Renal pelvis (tissue), 12 donors: ENCODE results near the gene PARG. TPM values are rescaled to one million over a fixed set of nuclear protein-coding genes. Genes with fewer than 3 reads are reported as not detected.
"Not testable (repeated sequence)": the region's sequence is repeated elsewhere in the genome, so short reads cannot be mapped to it uniquely, and the experiment has no call there.

Source experiments
- DNase-seq: peaks from one replicate; pipeline ENCODE4 v3.0.0-alpha.2; 2013
- long read RNA-seq, 16 experiments: transcript quantifications; one replicate each; lab custom pipeline, GENCODE V29; 2026
- polyA plus RNA-seq, 3 donors: library from polyadenylated mRNA; unstranded; fragments of 120-200 nt; gene quantifications; one replicate each; pipeline ENCODE4 v1.2.1, GENCODE V29; 2013; ENCODE audit not compliant: insufficient read length in 3 of 3

PARG gene
- 10 to 100 TPM; 32.9 to 42.3 (median 41.6) TPM for polyA plus RNA-seq
- long read RNA-seq, donor 1, partial matches to known transcripts, result 5 of 5 reads
- long read RNA-seq, donor 1, other reads (novel, unspliced or antisense), result 0 of 5 reads
- long read RNA-seq, donor 2, result 0 reads
- long read RNA-seq, donor 3, result 0 reads
- long read RNA-seq, donor 4, partial matches to known transcripts, result 17 of 17 reads
- long read RNA-seq, donor 4, other reads (novel, unspliced or antisense), result 0 of 17 reads
- long read RNA-seq, donor 5, result 0 reads
- long read RNA-seq, donor 6, partial matches to known transcripts, result 40 of 40 reads
- long read RNA-seq, donor 6, other reads (novel, unspliced or antisense), result 0 of 40 reads
- long read RNA-seq, donor 7, result 0 reads
- long read RNA-seq, donor 8, result 0 reads
- long read RNA-seq, donor 9, result 0 reads
- long read RNA-seq, donor 10, result 0 reads
- long read RNA-seq, donor 11, result 0 reads
- long read RNA-seq, donor 12, partial matches to known transcripts, result 7 of 13 reads
- long read RNA-seq, donor 12, other reads (novel, unspliced or antisense), result 6 of 13 reads
- long read RNA-seq, donor 13, partial matches to known transcripts, result 34 of 34 reads
- long read RNA-seq, donor 13, other reads (novel, unspliced or antisense), result 0 of 34 reads
- long read RNA-seq, donor 14, result 0 reads
- long read RNA-seq, donor 15, partial matches to known transcripts, result 12 of 12 reads
- long read RNA-seq, donor 15, other reads (novel, unspliced or antisense), result 0 of 12 reads
- long read RNA-seq, donor 16, result 0 reads

DNA sequence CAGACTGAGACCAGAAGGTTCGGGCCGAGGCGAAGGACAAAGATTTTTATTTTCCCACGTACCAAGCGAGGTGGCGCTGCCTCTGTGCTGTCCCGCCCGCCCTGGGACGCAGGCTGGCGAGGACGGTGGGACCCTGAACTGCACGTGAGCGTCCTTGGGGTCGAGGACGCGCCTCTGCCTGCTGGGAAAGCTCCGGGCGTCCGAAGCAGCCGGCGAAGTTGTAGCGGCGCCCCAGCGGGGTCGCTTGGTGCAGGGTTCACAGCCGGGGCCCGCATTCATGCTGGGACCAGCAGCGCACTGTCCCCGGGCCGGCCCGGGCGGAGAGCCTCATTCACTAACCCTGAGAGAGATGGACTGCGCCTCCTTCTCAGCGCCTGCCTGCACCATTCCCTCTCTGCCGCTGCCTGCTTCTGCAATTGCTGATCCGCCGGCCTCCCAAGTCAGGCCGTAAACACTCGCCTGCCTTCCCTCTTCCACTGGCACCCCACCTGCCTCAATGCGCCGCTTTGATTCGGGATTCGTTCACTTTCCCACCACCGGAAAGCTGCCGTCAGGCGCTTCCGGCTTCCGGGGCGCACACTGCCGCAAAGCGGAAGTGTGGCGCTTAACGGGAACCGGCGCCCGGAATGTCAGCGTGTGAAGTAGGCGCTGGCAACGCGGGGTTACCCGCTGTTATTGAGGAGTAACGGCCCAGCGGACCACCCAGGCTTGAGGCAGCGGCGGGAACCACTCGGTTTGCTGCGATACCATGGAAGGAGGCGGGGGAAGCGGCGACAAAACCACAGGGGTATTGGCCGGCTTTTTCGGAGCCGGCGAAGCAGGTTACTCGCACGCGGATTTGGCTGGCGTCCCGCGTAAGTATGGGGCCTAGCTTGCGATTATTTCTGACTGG is at the start of gene PARG, which contains the start of gene TIMM23B:
Gene PARG (minus strand): TSS at position 581 of the 892 bp plus-strand sequence. CDS start 302 bp downstream, at position 279.
Gene TIMM23B (plus strand): TSS at position 607 of the 892 bp plus-strand sequence. CDS start 142 bp downstream, at position 749.
- peak; percentile 81 for DNase-seq

- DNase-seq, result not testable (repeated sequence)
Measured at GRCh38 chr10:49988376-49988775, 46.5 kb upstream of the PARG start, which contains the start of gene AGAP6. TSS of gene AGAP6 (plus strand) at chr10:49988406. CDS start at chr10:49988716, 310 bp downstream.

DNA sequence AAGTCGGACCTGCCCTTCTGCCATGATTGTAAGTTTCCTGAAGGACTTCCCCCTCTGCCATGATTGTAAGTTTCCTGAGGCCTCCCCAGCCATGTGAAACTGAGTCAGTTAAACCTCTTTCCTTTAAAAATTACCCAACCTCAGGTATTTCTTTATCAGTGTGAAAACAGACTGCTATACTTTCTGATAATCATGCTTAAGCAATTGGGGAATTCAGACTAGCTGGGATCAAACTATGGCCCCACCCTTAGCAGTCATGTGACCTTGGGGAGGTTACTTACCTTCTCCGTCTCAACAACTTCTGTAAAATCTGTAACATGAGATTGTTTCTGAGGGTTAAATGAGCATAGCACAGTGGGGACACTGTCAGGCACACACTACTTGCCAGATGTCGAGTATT is 45.4 kb upstream of the PARG start:
- DNase-seq, result not testable (repeated sequence)

DNA sequence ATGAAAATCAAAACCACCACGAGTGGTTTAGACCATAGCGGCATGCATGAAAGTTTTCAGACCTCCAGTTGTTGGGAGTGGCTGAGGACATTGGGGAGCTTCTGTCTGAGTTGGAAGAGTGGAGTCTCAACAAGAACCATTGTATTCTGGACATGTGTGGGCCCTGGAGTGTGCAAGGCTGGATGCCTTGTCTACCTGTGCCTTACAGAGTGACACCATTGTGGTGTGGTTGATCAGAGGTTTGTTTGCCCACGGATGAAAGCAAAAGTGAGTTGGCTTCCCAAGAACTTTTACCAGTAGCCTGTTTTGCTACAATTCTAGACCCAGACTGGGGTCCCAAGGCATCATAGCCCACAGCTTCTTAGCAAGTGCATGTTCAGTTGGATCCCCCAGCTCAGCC is 35.9 kb upstream of the PARG start:
- not testable (repeated sequence) for DNase-seq

GRCh38 chr10:49972094-49972493 is 30.3 kb upstream of the PARG start:
- not testable (repeated sequence) for DNase-seq

DNA sequence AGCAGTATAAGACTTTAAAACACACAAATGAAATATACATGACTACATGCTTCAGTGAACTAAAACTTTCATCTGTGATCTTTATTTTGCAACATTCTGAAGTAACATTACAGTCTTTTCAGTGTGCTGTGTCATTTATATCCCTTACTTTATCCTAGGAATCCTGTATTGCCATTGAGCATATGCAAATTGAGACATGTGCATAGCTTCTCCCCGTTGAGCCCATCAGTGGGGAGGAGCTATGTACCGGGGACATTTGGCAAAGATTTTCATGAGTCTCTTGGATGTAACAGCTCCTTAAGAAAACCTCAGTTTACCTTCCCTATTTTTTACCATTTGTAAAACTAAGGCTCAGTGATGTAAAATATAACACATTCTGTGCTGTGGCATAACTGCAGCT is 29.6 kb upstream of the PARG start:
- DNase-seq, result not testable (repeated sequence)

- not testable (repeated sequence) for DNase-seq
Measured at GRCh38 chr10:49970331-49970857, 28.6 kb upstream of the PARG start.

DNA sequence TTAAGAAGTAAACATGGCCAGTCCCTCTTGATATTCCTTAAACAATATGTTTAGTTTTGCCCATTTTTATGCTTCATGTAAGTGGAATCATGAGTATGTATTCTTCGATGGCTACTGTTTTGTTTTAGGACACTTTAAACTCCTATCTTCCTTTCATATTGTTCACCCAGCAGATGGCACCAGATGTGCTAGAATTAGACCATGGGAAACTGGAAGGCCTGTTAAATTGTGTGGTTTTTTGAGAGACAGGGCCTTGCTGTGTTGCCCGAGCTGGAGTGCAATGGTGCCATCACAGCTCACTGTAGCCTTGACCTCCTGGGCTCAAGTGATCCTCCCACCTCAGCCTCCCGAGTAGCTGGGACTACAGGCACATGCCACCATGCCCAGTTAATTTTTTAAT is 11.3 kb upstream of the PARG start:
- DNase-seq, result not testable (repeated sequence)

GRCh38 chr10:49952006-49952405 is 10.2 kb upstream of the PARG start:
- DNase-seq, result not testable (repeated sequence)

- DNase-seq, result not testable (repeated sequence)
Measured at GRCh38 chr10:49948737-49949136, 6.9 kb upstream of the PARG start.

DNA sequence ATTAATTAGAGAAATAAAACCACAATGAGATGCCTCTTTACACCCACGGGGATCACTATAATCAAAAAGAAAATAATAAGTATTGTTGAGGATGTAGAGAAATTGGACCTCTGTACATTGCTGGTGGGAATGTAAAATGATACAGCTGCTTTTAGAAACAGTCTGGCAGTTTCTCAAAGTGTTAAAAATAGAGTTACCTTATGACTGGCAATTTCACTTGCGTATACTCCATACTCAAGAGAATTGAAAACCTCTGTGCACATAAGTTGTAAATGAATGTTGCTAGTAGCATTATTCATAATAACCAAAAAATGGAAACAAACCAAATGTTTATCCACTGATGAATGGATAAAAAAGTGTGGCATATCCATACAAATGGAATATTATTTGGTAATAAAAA is 6.3 kb upstream of the PARG start:
- DNase-seq, result not testable (repeated sequence)

DNA sequence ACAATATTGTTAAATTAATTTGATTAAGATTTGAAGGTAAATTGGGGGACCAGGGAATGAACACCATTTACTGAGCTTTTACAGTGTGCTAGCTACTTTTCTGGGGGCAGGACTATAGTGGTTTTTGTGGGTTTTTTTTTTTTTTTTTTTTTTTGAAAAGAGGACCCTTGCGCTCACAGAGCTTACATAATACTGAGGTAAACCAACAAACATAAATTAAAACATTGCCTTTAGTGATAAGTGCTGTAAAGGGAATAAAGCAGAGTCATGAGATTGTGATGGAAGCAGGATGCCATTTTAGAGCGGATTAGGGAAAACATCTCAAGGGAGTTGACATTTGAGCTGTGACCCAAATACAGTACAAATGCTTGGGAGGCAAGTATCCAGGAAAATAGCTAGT is 1.8 kb upstream of the PARG start:
- not testable (repeated sequence) for DNase-seq

DNA sequence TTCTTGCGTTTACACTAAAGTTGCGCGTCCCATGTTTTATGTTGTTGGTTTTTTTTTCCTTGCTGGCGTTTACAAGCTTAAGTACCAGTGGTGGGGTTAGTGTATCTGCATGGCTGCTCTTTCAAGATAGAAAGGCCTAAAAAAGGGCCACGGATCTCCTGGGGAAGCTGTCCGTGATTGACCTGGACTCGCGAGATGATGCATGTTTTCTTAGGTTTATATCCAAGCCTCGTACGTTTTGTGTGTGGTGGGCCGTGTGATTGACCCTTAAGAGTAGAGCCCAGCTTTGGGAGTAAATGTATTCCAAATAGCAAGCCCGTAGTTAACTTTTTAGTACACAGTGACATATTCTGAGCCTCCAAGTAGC is 495 bp upstream of the PARG start:
- not testable (repeated sequence) for DNase-seq

- not testable (repeated sequence) for DNase-seq
Measured at GRCh38 chr10:49931959-49932728, 9.7 kb downstream of the PARG start.

DNA sequence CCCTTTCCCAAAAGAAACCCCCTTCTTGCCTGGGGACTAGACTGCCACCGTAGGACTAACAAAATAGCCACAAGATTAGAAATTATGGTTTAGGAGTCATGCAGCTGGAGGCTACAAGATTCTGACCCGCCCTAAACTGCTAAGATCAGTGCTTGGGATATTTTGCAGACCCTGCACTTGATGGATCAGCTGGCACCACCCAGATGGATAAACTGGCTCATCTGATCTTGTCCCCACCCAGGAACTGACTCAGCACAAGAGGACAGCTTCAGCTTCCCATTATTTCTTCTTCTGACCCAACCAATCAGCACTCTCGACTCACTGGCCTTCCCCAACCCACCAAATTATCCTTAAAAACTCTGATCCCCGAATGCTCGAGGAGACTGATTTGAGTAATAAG is 10.6 kb downstream of the PARG start:
- DNase-seq, result not testable (repeated sequence)

GRCh38 chr10:49923572-49923971 is 18.3 kb downstream of the PARG start:
- DNase-seq, result not testable (repeated sequence)

- DNase-seq, result not testable (repeated sequence)
Measured at GRCh38 chr10:49922041-49922440, 19.8 kb downstream of the PARG start.

- not testable (repeated sequence) for DNase-seq
Measured at GRCh38 chr10:49917927-49918326, 23.9 kb downstream of the PARG start.

GRCh38 chr10:49916451-49916850 is 25.4 kb downstream of the PARG start:
- not testable (repeated sequence) for DNase-seq

- DNase-seq, result not testable (repeated sequence)
Measured at GRCh38 chr10:49910295-49910694, 31.5 kb downstream of the PARG start.
